Activated B cell treated with CpG ODN at 0.5 μM for 24 hours (primary cell): Measurements from ENCODE around the gene DAP. TPM values are rescaled to one million over a fixed set of nuclear protein-coding genes. Genes with fewer than 3 reads are reported as not detected.

Experiments used
- ATAC-seq: fragments of 200-7000 bp; cut with Tn5 transposase; one replicate; pipeline ENCODE4 v1.10.0; 2021; ENCODE audit warnings: low read depth, mild to moderate bottlenecking, moderate library complexity
- CTCF ChIA-PET: fragments of 350-600 bp; sonication (Branson Sonifier 250); formaldehyde crosslinking; loops from one replicate; lab custom pipeline; 2021; ENCODE audit warnings: antibody characterized with exemption; lab: Charles Lee
- POLR2A ChIA-PET: fragments of 350-600 bp; sonication (Branson Sonifier 250); formaldehyde crosslinking; loops from one replicate; lab custom pipeline; 2021; ENCODE audit warnings: antibody characterized with exemption; lab: Charles Lee
- DNase-seq: peaks from one replicate; pipeline ENCODE4 v3.0.0; 2022
- H3K27ac Mint-ChIP-seq: one replicate; pipeline ENCODE4 v1.8.0; 2020; ENCODE audit warnings: mixed read lengths
- H3K27me3 Mint-ChIP-seq: one replicate; pipeline ENCODE4 v1.8.0; 2021; ENCODE audit warnings: mixed read lengths
- H3K36me3 Mint-ChIP-seq: one replicate; pipeline ENCODE4 v1.8.0; 2021; ENCODE audit warnings: low read depth, mixed read lengths
- H3K4me1 Mint-ChIP-seq: one replicate; pipeline ENCODE4 v1.8.0; 2021; ENCODE audit warnings: mixed read lengths
- H3K4me3 Mint-ChIP-seq: one replicate; pipeline ENCODE4 v1.8.0; 2020; ENCODE audit warnings: mild to moderate bottlenecking, mixed read lengths
- H3K9me3 Mint-ChIP-seq: one replicate; pipeline ENCODE4 v1.8.0; 2020; ENCODE audit warnings: mixed read lengths
- intact Hi-C: fragments of 100-400 bp; cut with micrococcal nuclease; formaldehyde crosslinking; loops from one replicate; pipeline ENCODE4 v1.15.1; 2024
- total RNA-seq: library from RNA; stranded (reverse); gene quantifications from 2 replicates; pipeline ENCODE4 v1.2.3, GENCODE V29; 2022
- TF ChIP-seq, protein P1 (sequence below): fragments of 200-600 bp; IDR thresholded peaks from one replicate; pipeline ENCODE4 v1.8.0; 2022; ENCODE audit warnings: antibody characterized with exemption, mild to moderate bottlenecking

The DAP gene
- total RNA-seq, 1 donor from 2014 or later: 51.3 TPM

DNA sequence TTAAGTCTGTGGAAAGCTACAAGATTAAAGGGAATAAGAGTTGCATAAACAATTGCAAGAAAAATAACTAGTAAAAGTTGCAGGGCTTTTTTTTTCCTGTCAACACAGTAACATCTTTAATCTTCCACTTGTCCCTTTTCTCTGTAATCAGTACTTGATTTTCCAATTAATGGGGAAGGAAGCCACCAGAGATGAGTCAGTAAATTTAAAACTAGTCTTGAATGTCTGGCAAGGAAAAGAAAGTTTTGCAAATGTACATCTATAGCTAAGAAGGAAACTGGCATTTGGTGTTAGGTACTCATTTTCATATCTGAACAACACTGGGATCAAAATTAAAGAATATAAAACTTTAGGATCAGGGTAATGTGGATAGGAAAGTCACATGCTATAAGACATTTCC is 17.1 kb downstream of the DAP start:
- intact Hi-C loops: no loop called here
- TF ChIP-seq, protein P1, sequence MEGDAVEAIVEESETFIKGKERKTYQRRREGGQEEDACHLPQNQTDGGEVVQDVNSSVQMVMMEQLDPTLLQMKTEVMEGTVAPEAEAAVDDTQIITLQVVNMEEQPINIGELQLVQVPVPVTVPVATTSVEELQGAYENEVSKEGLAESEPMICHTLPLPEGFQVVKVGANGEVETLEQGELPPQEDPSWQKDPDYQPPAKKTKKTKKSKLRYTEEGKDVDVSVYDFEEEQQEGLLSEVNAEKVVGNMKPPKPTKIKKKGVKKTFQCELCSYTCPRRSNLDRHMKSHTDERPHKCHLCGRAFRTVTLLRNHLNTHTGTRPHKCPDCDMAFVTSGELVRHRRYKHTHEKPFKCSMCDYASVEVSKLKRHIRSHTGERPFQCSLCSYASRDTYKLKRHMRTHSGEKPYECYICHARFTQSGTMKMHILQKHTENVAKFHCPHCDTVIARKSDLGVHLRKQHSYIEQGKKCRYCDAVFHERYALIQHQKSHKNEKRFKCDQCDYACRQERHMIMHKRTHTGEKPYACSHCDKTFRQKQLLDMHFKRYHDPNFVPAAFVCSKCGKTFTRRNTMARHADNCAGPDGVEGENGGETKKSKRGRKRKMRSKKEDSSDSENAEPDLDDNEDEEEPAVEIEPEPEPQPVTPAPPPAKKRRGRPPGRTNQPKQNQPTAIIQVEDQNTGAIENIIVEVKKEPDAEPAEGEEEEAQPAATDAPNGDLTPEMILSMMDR: no peak
- ATAC-seq (no peak), DNase-seq (no peak)
- peaks cover 10% of the 10 kb centered on the region for H3K4me1 Mint-ChIP-seq
- H3K27me3 Mint-ChIP-seq: no peaks in the 10 kb centered on the region
- H3K27ac Mint-ChIP-seq: no peak overlapping the region
- CTCF ChIA-PET: interaction anchor here (0.6 kb wide), 1 partner anchor 116 kb away, joined by 3 read pairs; no protein-coding TSS in a partner anchor
- POLR2A ChIA-PET: no interaction called here
- H3K9me3 Mint-ChIP-seq: peaks cover 6% of the 10 kb centered on the region
- H3K4me3 Mint-ChIP-seq: no peak overlapping the region
- H3K36me3 Mint-ChIP-seq: peaks cover 85% of the 10 kb centered on the region

DNA sequence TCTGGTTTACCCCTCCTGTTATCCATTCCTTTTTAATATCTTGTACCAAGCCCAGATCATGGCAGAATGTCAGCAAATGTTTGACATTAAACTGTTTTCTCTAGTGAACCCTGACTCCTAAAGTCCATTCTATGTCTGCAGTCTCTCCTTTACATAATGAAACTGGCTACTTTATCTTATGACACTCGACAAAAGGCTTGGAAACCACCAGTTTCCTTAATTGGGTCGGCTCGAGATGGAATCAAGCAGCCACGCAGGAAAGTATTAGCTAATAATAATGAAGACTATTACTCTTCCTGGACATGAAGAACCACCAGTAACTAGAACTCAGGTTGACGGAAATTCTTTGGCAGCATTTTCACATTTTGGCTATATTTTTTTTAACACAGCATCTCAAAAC is 17.5 kb downstream of the DAP start:
- TF ChIP-seq, protein P1: no peak
- H3K27me3 Mint-ChIP-seq: no peaks in the 10 kb centered on the region
- intact Hi-C loops: no loop called here
- POLR2A ChIA-PET: no interaction called here
- DNase-seq (no peak), ATAC-seq (no peak)
- peaks cover 10% of the 10 kb centered on the region for H3K4me1 Mint-ChIP-seq
- peaks cover 6% of the 10 kb centered on the region for H3K9me3 Mint-ChIP-seq
- H3K4me3 Mint-ChIP-seq: no peak overlapping the region
- peaks cover 87% of the 10 kb centered on the region for H3K36me3 Mint-ChIP-seq
- no peak overlapping the region for H3K27ac Mint-ChIP-seq
- CTCF ChIA-PET: interaction anchor here (0.6 kb wide), 1 partner anchor 116 kb away, joined by 3 read pairs; no protein-coding TSS in a partner anchor

DNA sequence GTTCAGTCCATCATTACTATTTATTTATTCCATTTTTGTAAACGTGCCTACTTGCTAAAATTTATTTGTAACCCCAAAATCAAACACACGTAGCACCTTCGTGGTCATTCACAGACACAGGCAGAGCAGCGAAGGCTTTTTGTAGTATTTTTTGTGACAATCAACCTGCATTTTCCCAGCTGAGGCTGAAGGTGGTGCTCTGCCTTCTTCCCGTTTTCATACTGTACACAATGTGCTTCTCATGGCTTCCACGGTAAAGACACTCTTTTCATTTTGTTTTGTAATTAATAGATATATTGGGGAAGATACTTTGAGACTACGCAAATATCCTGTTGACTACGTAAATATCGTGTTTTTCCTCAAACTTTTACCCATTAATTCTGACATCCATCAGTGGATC is 19.4 kb downstream of the DAP start:
- POLR2A ChIA-PET: no interaction called here
- H3K27me3 Mint-ChIP-seq: no peaks in the 10 kb centered on the region
- ATAC-seq (no peak), DNase-seq (no peak)
- no peak overlapping the region for H3K4me3 Mint-ChIP-seq
- CTCF ChIA-PET: no interaction called here
- H3K9me3 Mint-ChIP-seq: peaks cover 6% of the 10 kb centered on the region
- intact Hi-C loops: no loop called here
- H3K4me1 Mint-ChIP-seq: peaks cover 8% of the 10 kb centered on the region
- TF ChIP-seq, protein P1: no peak
- no peak overlapping the region for H3K27ac Mint-ChIP-seq
- H3K36me3 Mint-ChIP-seq: peaks cover 83% of the 10 kb centered on the region

DNA sequence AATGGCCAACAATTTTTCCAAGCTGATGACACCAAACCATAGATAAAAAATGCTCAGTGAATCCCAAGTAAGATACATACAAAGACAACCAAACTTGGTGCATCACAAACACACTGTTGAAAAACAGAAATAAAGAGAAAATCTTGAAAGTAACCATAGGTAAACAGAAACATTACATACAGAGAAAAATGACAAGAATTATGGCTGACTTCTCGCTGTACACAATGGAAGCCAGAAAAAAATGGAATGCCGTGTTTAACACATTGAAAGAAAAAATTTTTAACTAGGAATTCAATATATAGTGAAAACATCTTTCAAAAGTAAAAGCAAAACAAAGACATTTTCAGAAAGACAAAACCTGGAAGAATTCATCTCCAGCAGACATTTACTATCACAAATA is 20.6 kb downstream of the DAP start:
- Mint-ChIP-seq H3K4me1 (peaks cover 16% of the 10 kb centered on the region), H3K27me3 (no peaks in the 10 kb centered on the region), H3K4me3 (no peak overlapping the region), H3K9me3 (peaks cover 6% of the 10 kb centered on the region), H3K27ac (no peak overlapping the region), H3K36me3 (peaks cover 71% of the 10 kb centered on the region)
- CTCF ChIA-PET: no interaction called here
- ATAC-seq (no peak), DNase-seq (no peak)
- POLR2A ChIA-PET: no interaction called here
- intact Hi-C loops: no loop called here
- TF ChIP-seq, protein P1: no peak

DNA sequence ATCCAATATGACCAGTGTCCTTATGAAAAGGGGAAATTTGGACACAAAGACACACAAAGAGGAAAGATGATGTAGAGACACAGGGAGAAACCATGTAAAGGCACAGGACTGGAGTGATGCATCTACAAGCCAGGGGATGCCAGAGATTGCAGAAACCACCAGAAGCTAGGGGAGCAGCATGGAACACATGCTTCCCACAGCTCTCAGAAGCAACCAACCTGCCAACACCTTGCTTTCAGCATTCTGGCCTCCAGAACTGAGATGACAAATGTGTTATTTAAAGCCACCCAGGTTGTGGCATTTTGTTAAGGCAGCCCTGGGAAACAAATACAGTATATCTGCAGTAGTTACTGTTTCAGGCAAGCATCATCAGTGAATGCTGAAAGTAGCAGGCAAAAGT is 23.2 kb downstream of the DAP start:
- ChIA-PET CTCF (interaction anchor here (1.2 kb wide), 1 partner anchor 43 kb away, joined by 3 read pairs; no protein-coding TSS in a partner anchor), POLR2A (interaction anchor here (0.8 to 1.2 kb wide), 3 partner anchors 13 to 174 kb away, joined by 3 to 5 read pairs (median 3); partner anchors contain the start of gene ANKRD33B)
- Mint-ChIP-seq H3K27me3 (no peaks in the 10 kb centered on the region), H3K36me3 (peaks cover 53% of the 10 kb centered on the region), H3K4me1 (peaks cover 38% of the 10 kb centered on the region), H3K4me3 (no peak overlapping the region), H3K27ac (no peak overlapping the region), H3K9me3 (peaks cover 6% of the 10 kb centered on the region)
- TF ChIP-seq, protein P1: no peak
- no peak for DNase-seq
- intact Hi-C loops: loop anchor here (2.0 to 10.0 kb wide), 3 partner anchors 37 to 176 kb away; partner anchors contain the start of gene ANKRD33B
- ATAC-seq: no peak
